Measurements from ENCODE around the gene VMP1. TPM values are rescaled to one million over a fixed set of nuclear protein-coding genes. Genes with fewer than 3 reads are reported as not detected.
A peak's percentile ranks its signal among the peaks of the same experiment; 100 is the strongest.
"Not testable (repeated sequence)": the region's sequence is repeated elsewhere in the genome, so short reads cannot be mapped to it uniquely, and the experiment has no call there.

The VMP1 gene
- total and polyA plus RNA-seq, 9 donors = 45.2 to 65.2 (median 52.0) TPM

DNA sequence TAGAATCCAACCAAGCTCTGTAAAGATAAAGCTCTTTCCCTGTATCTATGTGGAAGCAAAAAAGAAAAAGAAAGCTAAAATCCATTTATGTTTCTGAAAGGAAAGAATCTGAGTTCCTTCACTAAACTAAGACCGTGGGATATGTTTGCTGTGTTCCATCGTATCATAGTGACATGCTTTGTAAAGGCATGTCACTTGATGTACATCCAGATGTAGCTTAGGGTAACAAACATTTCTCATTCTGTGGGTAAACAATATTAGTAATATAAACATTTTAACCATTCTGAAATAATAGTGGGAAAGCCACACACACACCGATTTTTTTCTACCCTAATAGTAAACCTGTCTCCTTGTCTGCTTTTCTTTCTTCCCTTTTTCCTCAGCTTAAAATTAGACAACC is 107.2 kb downstream of the VMP1 start:
- H3K4me3 ChIP-seq (ENCODE audit: low read length) = no peak overlapping the region
- H3K36me3 ChIP-seq (ENCODE audit: control insufficient read depth, insufficient read depth, low read length) = peaks cover 8% of the 10 kb centered on the region
- no peaks in the 10 kb centered on the region for H3K9me3 ChIP-seq (replicated peaks; ENCODE audit: control insufficient read depth, low read depth, low read length)
- H3K27ac ChIP-seq (ENCODE audit: low read length) = no peak overlapping the region
- WGBS (ENCODE audit: insufficient coverage) = no CpG with 5 or more reads among the region's 3 CpGs
- H3K4me1 ChIP-seq (ENCODE audit: control insufficient read depth, insufficient read depth, low read length) = no peaks in the 10 kb centered on the region
- H3K27me3 ChIP-seq (ENCODE audit: control insufficient read depth, insufficient read depth, low read length) = no peaks in the 10 kb centered on the region
- no peak for DNase-seq

- WGBS (ENCODE audit: insufficient coverage) = no CpG with 5 or more reads among the region's 1 CpG
- no peak for DNase-seq
- H3K27me3 ChIP-seq (ENCODE audit: control insufficient read depth, insufficient read depth, low read length) = no peaks in the 10 kb centered on the region
- no peak overlapping the region for H3K4me3 ChIP-seq (ENCODE audit: low read length)
- H3K36me3 ChIP-seq (ENCODE audit: control insufficient read depth, insufficient read depth, low read length) = peaks cover 8% of the 10 kb centered on the region
- no peaks in the 10 kb centered on the region for H3K9me3 ChIP-seq (replicated peaks; ENCODE audit: control insufficient read depth, low read depth, low read length)
- no peaks in the 10 kb centered on the region for H3K4me1 ChIP-seq (ENCODE audit: control insufficient read depth, insufficient read depth, low read length)
- no peak overlapping the region for H3K27ac ChIP-seq (ENCODE audit: low read length)
These were observed 108.5 kb downstream of the VMP1 start for GRCh38 chr17:59815965-59816364.

- Histone ChIP-seq H3K27ac (ENCODE audit: low read length) (no peak overlapping the region), H3K4me3 (ENCODE audit: low read length) (no peak overlapping the region), H3K27me3 (ENCODE audit: control insufficient read depth, insufficient read depth, low read length) (no peaks in the 10 kb centered on the region), H3K4me1 (ENCODE audit: control insufficient read depth, insufficient read depth, low read length) (peaks cover 14% of the 10 kb centered on the region), H3K36me3 (ENCODE audit: control insufficient read depth, insufficient read depth, low read length) (peaks cover 4% of the 10 kb centered on the region), H3K9me3 (replicated peaks; ENCODE audit: control insufficient read depth, low read depth, low read length) (no peaks in the 10 kb centered on the region)
- peak; percentile 69 for DNase-seq
- WGBS (ENCODE audit: insufficient coverage) = no CpG with 5 or more reads among the region's 5 CpGs
These were observed 118.3 kb downstream of the VMP1 start for GRCh38 chr17:59825533-59826322.

DNA sequence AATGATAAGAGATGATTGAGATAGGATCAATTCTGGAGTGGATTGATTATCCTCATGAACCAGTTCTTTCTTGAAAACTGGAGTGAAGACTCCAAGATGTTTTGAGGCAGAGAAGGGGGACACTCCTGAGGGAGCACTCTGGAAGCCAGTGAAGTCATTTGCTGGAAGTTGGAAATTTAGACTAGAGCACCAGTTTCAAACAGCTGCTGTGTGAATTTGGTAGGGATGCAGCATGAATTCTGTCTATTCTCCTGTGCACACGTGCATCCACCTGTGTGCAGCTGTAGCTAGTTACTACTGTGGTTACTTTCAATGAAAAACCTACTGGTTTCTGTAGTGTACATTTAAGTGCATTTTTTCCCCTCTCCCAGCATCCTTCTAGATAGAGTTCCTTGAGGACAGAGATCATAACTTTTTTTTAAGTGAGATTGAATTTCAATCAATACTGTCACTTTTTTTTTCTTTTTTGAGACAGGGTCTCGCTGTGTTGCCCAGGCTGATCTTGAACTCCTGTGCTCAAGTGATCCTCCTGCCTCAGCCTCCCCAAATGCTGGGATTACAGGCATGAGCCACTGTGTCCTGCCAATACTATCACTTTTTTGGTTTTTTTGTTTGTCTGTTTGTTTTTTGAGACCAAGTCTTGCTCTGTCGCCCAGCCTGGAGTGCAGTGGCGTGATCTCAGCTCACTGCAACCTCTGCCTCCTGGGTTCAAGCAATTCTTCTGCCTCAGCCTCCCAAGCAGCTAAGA is 119.4 kb downstream of the VMP1 start:
- 100% methylated on average over 1 of the region's 4 CpGs for WGBS (ENCODE audit: insufficient coverage)
- H3K9me3 ChIP-seq (replicated peaks; ENCODE audit: control insufficient read depth, low read depth, low read length) = no peaks in the 10 kb centered on the region
- no peaks in the 10 kb centered on the region for H3K27me3 ChIP-seq (ENCODE audit: control insufficient read depth, insufficient read depth, low read length)
- peaks cover 14% of the 10 kb centered on the region for H3K4me1 ChIP-seq (ENCODE audit: control insufficient read depth, insufficient read depth, low read length)
- no peak overlapping the region for H3K27ac ChIP-seq (ENCODE audit: low read length)
- H3K36me3 ChIP-seq (ENCODE audit: control insufficient read depth, insufficient read depth, low read length) = peaks cover 4% of the 10 kb centered on the region
- H3K4me3 ChIP-seq (ENCODE audit: low read length) = no peak overlapping the region
- peak; percentile 58 for DNase-seq

DNA sequence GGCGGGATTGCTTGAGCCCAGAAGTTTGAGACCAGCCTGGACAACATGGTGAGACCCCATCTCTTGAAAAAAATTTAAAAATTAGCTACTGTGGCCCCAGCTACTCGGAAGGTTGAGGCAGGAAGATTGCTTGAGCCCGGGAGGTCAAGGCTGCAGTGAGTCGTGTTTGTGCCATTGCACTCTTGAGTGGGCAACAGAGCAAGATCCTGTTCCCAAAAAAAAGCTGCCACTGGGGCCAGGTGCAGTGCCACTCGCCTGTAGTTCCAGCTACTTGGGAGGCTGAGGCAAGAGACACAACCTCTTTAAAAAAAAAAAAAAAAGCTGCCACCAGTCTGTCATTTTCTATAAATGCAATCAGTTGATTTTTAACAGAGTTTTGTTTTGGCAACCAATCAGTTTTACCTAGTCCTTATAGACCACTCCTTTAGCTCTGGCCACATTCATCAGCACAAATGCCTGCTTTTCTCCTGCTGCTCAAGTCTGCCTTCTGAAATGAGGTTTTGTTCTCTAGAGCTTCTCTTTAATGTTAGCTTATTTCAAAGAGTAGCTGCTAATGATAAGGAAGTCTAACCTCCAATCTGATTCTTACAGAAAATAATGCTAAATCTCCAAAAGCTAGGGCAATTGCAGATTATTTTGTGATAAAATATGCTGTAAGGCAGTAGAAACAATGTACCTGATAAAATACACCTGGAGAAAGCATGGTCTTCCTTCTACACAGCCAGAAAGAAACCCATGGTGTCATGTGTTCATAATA is 120.4 kb downstream of the VMP1 start:
- Histone ChIP-seq H3K27me3 (ENCODE audit: control insufficient read depth, insufficient read depth, low read length) (no peaks in the 10 kb centered on the region), H3K4me1 (ENCODE audit: control insufficient read depth, insufficient read depth, low read length) (peaks cover 14% of the 10 kb centered on the region), H3K27ac (ENCODE audit: low read length) (no peak overlapping the region), H3K9me3 (replicated peaks; ENCODE audit: control insufficient read depth, low read depth, low read length) (no peaks in the 10 kb centered on the region), H3K36me3 (ENCODE audit: control insufficient read depth, insufficient read depth, low read length) (peaks cover 1% of the 10 kb centered on the region), H3K4me3 (ENCODE audit: low read length) (no peak overlapping the region)
- WGBS (ENCODE audit: insufficient coverage) = 97% methylated on average over 5 of the region's 5 CpGs
- no peak for DNase-seq

- no peak for DNase-seq
- no peaks in the 10 kb centered on the region for H3K27me3 ChIP-seq (ENCODE audit: control insufficient read depth, insufficient read depth, low read length)
- H3K4me3 ChIP-seq (ENCODE audit: low read length) = no peak overlapping the region
- no peak overlapping the region for H3K27ac ChIP-seq (ENCODE audit: low read length)
- no peaks in the 10 kb centered on the region for H3K36me3 ChIP-seq (ENCODE audit: control insufficient read depth, insufficient read depth, low read length)
- no peaks in the 10 kb centered on the region for H3K9me3 ChIP-seq (replicated peaks; ENCODE audit: control insufficient read depth, low read depth, low read length)
- peaks cover 14% of the 10 kb centered on the region for H3K4me1 ChIP-seq (ENCODE audit: control insufficient read depth, insufficient read depth, low read length)
- 67% methylated on average over 1 of the region's 2 CpGs for WGBS (ENCODE audit: insufficient coverage)
These were observed 121.0 kb downstream of the VMP1 start for GRCh38 chr17:59828478-59828760.

GRCh38 chr17:59828819-59829216 is 121.4 kb downstream of the VMP1 start:
- not testable (repeated sequence) for H3K27ac ChIP-seq (ENCODE audit: low read length); H3K4me3 ChIP-seq (ENCODE audit: low read length); H3K9me3 ChIP-seq (replicated peaks; ENCODE audit: control insufficient read depth, low read depth, low read length); H3K27me3 ChIP-seq (ENCODE audit: control insufficient read depth, insufficient read depth, low read length); DNase-seq; H3K36me3 ChIP-seq (ENCODE audit: control insufficient read depth, insufficient read depth, low read length)
- WGBS (ENCODE audit: insufficient coverage) = no CpG with 5 or more reads among the region's 7 CpGs
- peaks cover 14% of the 10 kb centered on the region for H3K4me1 ChIP-seq (ENCODE audit: control insufficient read depth, insufficient read depth, low read length)

DNA sequence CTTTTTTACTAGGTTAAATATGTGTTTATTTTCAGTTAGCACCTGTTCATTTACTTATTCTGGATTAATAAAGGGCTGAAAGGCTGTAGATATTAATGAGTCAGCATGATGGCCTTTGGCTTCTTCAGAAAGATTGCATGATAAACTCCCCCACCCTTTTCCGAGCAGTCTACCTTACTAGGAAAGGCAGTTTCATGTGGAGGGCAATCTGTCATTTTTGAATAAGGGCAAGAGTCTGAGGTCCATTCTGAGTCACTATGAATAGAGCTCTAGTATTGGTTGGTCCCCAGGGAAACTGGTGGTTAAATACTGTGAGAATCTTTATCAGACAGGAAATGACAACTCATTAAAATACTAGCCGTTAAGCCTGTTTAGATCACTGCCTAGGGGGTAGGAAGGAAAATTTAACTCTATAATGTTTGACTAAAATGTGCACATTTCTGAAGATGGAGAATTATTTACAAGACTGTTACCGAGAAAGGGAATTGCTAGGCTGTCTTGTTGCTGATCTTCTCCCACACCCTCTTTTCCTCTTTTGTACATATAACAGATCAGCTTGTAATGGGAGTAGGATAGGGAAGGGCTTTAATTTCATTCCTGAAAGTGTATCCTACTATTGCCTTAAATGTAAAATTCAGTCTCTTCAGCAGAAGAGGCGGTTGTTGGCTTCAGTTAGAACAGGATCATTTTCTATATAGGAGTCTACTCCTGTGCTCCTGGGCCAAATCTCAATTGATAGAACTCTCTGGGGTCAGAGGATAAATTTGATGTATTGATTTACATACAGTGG is 122.0 kb downstream of the VMP1 start:
- H3K4me3 ChIP-seq (ENCODE audit: low read length) = no peak overlapping the region
- peaks cover 14% of the 10 kb centered on the region for H3K4me1 ChIP-seq (ENCODE audit: control insufficient read depth, insufficient read depth, low read length)
- WGBS (ENCODE audit: insufficient coverage) = no CpG with 5 or more reads among the region's 4 CpGs
- H3K36me3 ChIP-seq (ENCODE audit: control insufficient read depth, insufficient read depth, low read length) = no peaks in the 10 kb centered on the region
- H3K9me3 ChIP-seq (replicated peaks; ENCODE audit: control insufficient read depth, low read depth, low read length) = no peaks in the 10 kb centered on the region
- DNase-seq = peak; percentile 74
- no peaks in the 10 kb centered on the region for H3K27me3 ChIP-seq (ENCODE audit: control insufficient read depth, insufficient read depth, low read length)
- peak overlapping the region; percentile 54 for H3K27ac ChIP-seq (ENCODE audit: low read length)

- H3K27me3 ChIP-seq (ENCODE audit: control insufficient read depth, insufficient read depth, low read length) = no peaks in the 10 kb centered on the region
- H3K9me3 ChIP-seq (replicated peaks; ENCODE audit: control insufficient read depth, low read depth, low read length) = no peaks in the 10 kb centered on the region
- no peak overlapping the region for H3K4me3 ChIP-seq (ENCODE audit: low read length)
- H3K27ac ChIP-seq (ENCODE audit: low read length) = peak overlapping the region; percentile 54
- H3K4me1 ChIP-seq (ENCODE audit: control insufficient read depth, insufficient read depth, low read length) = peaks cover 14% of the 10 kb centered on the region
- no CpG with 5 or more reads among the region's 3 CpGs for WGBS (ENCODE audit: insufficient coverage)
- no peak for DNase-seq
- no peaks in the 10 kb centered on the region for H3K36me3 ChIP-seq (ENCODE audit: control insufficient read depth, insufficient read depth, low read length)
These were observed 122.7 kb downstream of the VMP1 start for GRCh38 chr17:59830007-59830630.

Data from muscle of leg (tissue), 11 donors.